ENCODE data around the gene ZNF296.

The ZNF296 gene

DNA sequence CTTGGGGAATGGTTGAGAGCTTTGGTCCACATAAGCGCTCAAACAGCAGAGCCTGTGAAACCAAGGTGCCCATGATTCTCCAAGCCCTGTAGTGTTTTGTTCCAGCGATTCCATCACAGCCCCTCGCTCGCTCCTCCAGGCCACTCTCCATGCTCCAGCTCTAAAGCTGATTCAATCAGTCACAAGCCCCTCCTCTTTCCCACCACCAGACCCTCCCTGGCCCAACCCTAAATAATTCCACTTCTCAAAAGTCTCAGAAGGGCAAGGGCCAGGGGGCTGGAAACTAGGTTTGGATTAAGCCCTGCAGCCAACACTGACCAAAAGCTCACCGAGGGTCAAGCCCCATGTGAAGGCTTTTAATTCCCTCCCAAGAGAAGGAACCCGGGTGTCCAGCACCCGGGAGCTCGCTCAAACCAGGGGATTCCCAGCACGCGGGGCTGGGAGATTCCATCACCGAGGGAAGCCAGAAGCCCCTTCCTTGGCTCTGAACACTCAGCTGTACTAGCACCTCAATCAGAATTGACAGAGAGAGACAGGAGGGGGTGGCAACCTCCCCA lies 1.5 kb downstream of the ZNF296 start:
- ATAC-seq: no peak

DNA sequence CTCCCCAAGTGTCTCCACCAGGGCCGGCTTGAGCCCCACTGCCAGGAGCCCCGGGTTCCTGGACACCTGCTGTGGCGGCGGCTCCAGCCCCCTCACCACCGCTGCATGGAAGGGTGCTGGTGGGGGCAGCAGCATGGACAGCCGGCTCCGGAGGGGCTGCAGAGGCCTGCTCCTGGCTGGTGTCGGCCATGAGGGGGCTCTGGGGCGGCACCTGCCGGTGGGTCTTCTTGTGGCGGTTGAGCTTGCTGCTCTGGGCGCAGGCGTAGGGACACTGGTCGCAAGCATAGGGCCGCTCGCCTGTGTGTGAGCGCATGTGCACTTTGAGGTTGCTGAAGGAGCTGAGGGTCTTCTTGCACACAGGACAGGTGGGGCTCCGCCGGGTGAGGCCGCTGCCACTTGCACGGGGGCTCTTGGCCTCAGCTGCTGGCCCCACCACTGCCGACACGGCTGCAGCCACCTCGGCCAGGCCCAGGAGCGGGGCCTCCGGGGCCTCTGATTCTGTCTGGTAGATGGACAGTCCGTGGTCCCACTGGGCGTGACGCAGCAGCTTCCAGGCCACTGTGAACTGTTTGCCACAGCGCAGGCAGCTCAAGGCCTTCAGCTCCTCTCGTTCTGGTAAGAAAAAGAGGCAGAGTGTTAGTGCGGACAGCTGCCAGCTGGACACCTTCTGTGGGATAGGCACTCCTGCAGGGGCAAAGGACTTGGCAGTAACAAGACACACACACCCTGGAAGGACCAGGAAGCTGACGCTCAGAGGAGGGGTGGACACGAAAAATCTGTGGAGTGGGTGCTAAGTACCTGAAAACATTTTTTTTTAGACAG lies 4.1 kb downstream of the ZNF296 start:
- TF ChIP-seq TOX (CRISPR knock-in tag; IDR thresholded peaks at IDR 0.05; ENCODE audit: borderline replicate concordance) (no peak), ZFP30 (CRISPR knock-in tag; IDR thresholded peaks at IDR 0.05) (no peak), TCF4 (CRISPR knock-in tag; IDR thresholded peaks at IDR 0.05; ENCODE audit: borderline replicate concordance) (no peak), ZFP3 (CRISPR knock-in tag; IDR thresholded peaks at IDR 0.05) (no peak), ESRRG (CRISPR knock-in tag; IDR thresholded peaks at IDR 0.05) (no peak), ARNTL (CRISPR knock-in tag; IDR thresholded peaks at IDR 0.05; ENCODE audit: borderline replicate concordance, low read depth) (no peak)
- TF ChIP-seq, protein P1, sequence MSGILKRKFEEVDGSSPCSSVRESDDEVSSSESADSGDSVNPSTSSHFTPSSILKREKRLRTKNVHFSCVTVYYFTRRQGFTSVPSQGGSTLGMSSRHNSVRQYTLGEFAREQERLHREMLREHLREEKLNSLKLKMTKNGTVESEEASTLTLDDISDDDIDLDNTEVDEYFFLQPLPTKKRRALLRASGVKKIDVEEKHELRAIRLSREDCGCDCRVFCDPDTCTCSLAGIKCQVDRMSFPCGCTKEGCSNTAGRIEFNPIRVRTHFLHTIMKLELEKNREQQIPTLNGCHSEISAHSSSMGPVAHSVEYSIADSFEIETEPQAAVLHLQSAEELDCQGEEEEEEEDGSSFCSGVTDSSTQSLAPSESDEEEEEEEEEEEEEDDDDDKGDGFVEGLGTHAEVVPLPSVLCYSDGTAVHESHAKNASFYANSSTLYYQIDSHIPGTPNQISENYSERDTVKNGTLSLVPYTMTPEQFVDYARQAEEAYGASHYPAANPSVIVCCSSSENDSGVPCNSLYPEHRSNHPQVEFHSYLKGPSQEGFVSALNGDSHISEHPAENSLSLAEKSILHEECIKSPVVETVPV (CRISPR knock-in tag; IDR thresholded peaks at IDR 0.05): no peak
- ATAC-seq: no peak; the same call in 2 of the 3 replicates

More for the DNA sequence above, 1.5 kb downstream of the ZNF296 start:
- TF ChIP-seq ESRRG (CRISPR knock-in tag; IDR thresholded peaks at IDR 0.05): no peak

DNA sequence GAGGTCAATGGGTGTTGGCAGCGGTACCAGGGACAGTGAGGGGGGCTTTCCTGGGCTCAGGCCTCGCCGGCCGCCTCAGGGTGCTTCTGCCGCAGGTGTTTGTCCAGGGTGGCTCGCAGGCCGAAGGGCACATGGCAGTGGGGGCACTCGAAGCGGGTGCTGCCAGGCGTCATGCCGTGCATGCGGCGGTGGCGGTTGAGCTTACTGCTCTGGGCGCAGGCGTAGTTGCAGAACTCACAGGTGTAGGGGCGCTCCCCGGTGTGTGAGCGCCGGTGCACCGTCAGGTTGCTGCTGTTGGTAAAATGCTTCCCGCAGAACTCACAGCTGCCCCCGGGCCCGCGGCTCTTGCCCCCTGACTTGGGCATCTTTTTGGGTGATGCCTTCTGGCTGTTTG lies 4.7 kb downstream of the ZNF296 start:
- TF ChIP-seq RARB (CRISPR knock-in tag; IDR thresholded peaks at IDR 0.05): no peak
- TF ChIP-seq ZFP30 (CRISPR knock-in tag; IDR thresholded peaks at IDR 0.05): no peak
- no peak for TF ChIP-seq OSR1 (CRISPR knock-in tag; IDR thresholded peaks at IDR 0.05)
- TF ChIP-seq, protein P2, sequence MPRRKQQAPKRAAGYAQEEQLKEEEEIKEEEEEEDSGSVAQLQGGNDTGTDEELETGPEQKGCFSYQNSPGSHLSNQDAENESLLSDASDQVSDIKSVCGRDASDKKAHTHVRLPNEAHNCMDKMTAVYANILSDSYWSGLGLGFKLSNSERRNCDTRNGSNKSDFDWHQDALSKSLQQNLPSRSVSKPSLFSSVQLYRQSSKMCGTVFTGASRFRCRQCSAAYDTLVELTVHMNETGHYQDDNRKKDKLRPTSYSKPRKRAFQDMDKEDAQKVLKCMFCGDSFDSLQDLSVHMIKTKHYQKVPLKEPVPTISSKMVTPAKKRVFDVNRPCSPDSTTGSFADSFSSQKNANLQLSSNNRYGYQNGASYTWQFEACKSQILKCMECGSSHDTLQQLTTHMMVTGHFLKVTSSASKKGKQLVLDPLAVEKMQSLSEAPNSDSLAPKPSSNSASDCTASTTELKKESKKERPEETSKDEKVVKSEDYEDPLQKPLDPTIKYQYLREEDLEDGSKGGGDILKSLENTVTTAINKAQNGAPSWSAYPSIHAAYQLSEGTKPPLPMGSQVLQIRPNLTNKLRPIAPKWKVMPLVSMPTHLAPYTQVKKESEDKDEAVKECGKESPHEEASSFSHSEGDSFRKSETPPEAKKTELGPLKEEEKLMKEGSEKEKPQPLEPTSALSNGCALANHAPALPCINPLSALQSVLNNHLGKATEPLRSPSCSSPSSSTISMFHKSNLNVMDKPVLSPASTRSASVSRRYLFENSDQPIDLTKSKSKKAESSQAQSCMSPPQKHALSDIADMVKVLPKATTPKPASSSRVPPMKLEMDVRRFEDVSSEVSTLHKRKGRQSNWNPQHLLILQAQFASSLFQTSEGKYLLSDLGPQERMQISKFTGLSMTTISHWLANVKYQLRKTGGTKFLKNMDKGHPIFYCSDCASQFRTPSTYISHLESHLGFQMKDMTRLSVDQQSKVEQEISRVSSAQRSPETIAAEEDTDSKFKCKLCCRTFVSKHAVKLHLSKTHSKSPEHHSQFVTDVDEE (CRISPR knock-in tag; IDR thresholded peaks at IDR 0.05): no peak
- TF ChIP-seq, protein P3, sequence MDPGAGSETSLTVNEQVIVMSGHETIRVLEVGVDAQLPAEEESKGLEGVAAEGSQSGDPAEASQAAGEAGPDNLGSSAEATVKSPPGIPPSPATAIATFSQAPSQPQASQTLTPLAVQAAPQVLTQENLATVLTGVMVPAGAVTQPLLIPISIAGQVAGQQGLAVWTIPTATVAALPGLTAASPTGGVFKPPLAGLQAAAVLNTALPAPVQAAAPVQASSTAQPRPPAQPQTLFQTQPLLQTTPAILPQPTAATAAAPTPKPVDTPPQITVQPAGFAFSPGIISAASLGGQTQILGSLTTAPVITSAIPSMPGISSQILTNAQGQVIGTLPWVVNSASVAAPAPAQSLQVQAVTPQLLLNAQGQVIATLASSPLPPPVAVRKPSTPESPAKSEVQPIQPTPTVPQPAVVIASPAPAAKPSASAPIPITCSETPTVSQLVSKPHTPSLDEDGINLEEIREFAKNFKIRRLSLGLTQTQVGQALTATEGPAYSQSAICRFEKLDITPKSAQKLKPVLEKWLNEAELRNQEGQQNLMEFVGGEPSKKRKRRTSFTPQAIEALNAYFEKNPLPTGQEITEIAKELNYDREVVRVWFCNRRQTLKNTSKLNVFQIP (CRISPR knock-in tag; IDR thresholded peaks at IDR 0.05; ENCODE audit: borderline replicate concordance, low read depth): no peak
- TF ChIP-seq GLIS3 (CRISPR knock-in tag; IDR thresholded peaks at IDR 0.05): no peak
- no peak for TF ChIP-seq ZNF565 (CRISPR knock-in tag; conservative IDR thresholded peaks at IDR 0.05; ENCODE audit: low read depth)
- TF ChIP-seq SNAI2 (CRISPR knock-in tag; IDR thresholded peaks at IDR 0.05): no peak
- TF ChIP-seq ZC3H10 (CRISPR knock-in tag; IDR thresholded peaks at IDR 0.05): no peak
- TF ChIP-seq ZNF8 (CRISPR knock-in tag; IDR thresholded peaks at IDR 0.05): no peak
- no peak for TF ChIP-seq ZNF70 (CRISPR knock-in tag; IDR thresholded peaks at IDR 0.05)
- TF ChIP-seq PPARA (CRISPR knock-in tag; IDR thresholded peaks at IDR 0.05; ENCODE audit: borderline replicate concordance): no peak
- no peak for TF ChIP-seq ISL1 (CRISPR knock-in tag; IDR thresholded peaks at IDR 0.05)
- TF ChIP-seq CSDC2 (CRISPR knock-in tag; IDR thresholded peaks at IDR 0.05): no peak
- no peak for TF ChIP-seq ARNTL (CRISPR knock-in tag; IDR thresholded peaks at IDR 0.05; ENCODE audit: borderline replicate concordance, low read depth)
- TF ChIP-seq, protein P4, sequence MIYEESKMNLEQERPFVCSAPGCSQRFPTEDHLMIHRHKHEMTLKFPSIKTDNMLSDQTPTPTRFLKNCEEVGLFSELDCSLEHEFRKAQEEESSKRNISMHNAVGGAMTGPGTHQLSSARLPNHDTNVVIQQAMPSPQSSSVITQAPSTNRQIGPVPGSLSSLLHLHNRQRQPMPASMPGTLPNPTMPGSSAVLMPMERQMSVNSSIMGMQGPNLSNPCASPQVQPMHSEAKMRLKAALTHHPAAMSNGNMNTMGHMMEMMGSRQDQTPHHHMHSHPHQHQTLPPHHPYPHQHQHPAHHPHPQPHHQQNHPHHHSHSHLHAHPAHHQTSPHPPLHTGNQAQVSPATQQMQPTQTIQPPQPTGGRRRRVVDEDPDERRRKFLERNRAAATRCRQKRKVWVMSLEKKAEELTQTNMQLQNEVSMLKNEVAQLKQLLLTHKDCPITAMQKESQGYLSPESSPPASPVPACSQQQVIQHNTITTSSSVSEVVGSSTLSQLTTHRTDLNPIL (CRISPR knock-in tag; IDR thresholded peaks at IDR 0.05; ENCODE audit: low read depth): no peak
- TF ChIP-seq, protein P5, sequence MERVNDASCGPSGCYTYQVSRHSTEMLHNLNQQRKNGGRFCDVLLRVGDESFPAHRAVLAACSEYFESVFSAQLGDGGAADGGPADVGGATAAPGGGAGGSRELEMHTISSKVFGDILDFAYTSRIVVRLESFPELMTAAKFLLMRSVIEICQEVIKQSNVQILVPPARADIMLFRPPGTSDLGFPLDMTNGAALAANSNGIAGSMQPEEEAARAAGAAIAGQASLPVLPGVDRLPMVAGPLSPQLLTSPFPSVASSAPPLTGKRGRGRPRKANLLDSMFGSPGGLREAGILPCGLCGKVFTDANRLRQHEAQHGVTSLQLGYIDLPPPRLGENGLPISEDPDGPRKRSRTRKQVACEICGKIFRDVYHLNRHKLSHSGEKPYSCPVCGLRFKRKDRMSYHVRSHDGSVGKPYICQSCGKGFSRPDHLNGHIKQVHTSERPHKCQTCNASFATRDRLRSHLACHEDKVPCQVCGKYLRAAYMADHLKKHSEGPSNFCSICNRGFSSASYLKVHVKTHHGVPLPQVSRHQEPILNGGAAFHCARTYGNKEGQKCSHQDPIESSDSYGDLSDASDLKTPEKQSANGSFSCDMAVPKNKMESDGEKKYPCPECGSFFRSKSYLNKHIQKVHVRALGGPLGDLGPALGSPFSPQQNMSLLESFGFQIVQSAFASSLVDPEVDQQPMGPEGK (CRISPR knock-in tag; IDR thresholded peaks at IDR 0.05; ENCODE audit: borderline replicate concordance): no peak
- no peak for TF ChIP-seq ZFP3 (CRISPR knock-in tag; IDR thresholded peaks at IDR 0.05)
- no peak for TF ChIP-seq ESRRG (CRISPR knock-in tag; IDR thresholded peaks at IDR 0.05)
- no peak for TF ChIP-seq TCF4 (CRISPR knock-in tag; IDR thresholded peaks at IDR 0.05; ENCODE audit: borderline replicate concordance)

More for the DNA sequence above, 4.7 kb downstream of the ZNF296 start:
- ATAC-seq: no peak

Measured in SK-N-SH treated with all-trans-retinoic acid at 6 μM for 48 hours (cell line).